OCI-LY3 (cell line): ENCODE results near the gene CDH4.

Experiments used
- EZH2phosphoT487 ChIP-seq: fragments of 200-600 bp; shearing (Covaris generic); IDR thresholded peaks from 2 replicates; pipeline ENCODE4 v1.6.1; 2018; ENCODE audit warnings: antibody characterized with exemption, mixed run types, low read depth
- TF ChIP-seq, protein P1 (sequence below): fragments of 200-600, 300-600 bp; sonication (generic); IDR thresholded peaks from 2 replicates; pipeline ENCODE4 v1.5.1; 2014; ENCODE audit warnings: antibody characterized with exemption, low read length, low read depth

DNA sequence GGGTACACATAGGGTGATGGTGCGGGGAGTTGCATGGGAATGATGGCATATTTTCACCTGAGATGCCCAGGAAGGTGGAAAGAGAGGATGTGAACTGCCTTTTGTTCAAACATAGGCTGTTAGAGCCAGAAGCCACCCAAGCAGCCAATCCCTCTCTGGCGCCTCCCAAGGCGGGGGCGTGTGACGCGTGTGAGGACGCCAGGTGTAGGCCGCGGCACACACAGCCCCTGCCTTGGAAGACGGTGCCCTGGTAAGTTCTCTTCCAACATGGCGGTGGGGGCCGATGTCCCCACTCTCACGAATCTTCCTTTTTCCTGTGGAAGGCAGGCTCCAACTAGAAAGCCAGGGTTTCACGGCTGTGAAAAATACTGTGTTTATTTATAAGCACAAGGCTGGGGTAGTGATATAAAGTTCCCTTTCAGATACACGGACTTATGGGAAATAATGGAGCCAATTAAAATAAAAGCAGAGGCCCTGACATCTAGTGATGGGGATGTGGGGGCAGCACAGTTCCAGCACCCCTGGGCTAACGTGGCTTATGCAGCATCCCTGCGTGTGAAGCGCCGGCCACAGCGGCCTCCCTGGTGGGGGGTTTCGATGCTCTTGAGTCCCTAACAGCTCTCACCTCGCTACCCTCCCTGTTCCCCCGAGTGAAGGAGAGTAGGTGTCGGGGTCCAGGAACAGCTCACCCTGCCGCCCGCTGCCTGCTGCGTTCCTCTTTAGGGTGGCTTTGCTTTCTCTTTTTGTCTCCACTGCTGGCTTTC lies 28.3 kb downstream of the CDH4 start:
- TF ChIP-seq, protein P1, sequence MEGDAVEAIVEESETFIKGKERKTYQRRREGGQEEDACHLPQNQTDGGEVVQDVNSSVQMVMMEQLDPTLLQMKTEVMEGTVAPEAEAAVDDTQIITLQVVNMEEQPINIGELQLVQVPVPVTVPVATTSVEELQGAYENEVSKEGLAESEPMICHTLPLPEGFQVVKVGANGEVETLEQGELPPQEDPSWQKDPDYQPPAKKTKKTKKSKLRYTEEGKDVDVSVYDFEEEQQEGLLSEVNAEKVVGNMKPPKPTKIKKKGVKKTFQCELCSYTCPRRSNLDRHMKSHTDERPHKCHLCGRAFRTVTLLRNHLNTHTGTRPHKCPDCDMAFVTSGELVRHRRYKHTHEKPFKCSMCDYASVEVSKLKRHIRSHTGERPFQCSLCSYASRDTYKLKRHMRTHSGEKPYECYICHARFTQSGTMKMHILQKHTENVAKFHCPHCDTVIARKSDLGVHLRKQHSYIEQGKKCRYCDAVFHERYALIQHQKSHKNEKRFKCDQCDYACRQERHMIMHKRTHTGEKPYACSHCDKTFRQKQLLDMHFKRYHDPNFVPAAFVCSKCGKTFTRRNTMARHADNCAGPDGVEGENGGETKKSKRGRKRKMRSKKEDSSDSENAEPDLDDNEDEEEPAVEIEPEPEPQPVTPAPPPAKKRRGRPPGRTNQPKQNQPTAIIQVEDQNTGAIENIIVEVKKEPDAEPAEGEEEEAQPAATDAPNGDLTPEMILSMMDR = no peak
- no peak for TF ChIP-seq EZH2phosphoT487
